ENCODE measurements around the gene CAMK2D. TPM values are rescaled to one million over a fixed set of nuclear protein-coding genes. Genes with fewer than 3 reads are reported as not detected.

Gene CAMK2D
- polyA plus RNA-seq, 2 of the 4 experiments (the other 2 are of a cell fraction), result 19.1 to 59.9 TPM

DNA sequence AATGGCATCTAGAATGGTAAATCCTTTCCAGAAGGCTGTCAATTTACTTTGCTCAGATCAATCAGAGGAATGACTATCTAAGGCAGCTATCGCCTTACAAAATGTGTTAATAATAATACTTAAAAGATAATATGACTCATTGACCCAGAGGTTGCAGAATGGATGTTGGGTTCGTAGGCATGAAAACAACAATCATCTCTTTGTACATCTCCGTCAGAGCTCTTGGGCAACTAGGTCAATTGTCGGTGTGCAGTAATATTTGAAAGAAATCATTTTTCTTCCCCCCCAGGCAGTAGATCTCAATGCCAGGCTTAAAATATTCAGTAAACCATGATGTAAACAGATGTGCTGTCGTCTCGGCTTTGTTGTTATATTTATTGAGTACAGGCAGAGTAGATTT, 165.1 kb downstream of the CAMK2D start:
- ATAC-seq (no peak), DNase-seq (ENCODE audit: low read depth in 1 of 2, low spot score in 1 of 2) (no peak), FAIRE-seq (no peak)
- no peak for TF ChIP-seq SREBF2 (IDR thresholded peaks at IDR 0.05)
- TF ChIP-seq JUNB (IDR thresholded peaks at IDR 0.05), result no peak
- H3K9me3 ChIP-seq, result no peaks in the 10 kb centered on the region
- ChIA-PET POLR2A (no interaction called here), CTCF (interaction anchor here (1.0 kb wide), 1 partner anchor 114 kb away, joined by 4 read pairs; no protein-coding TSS in a partner anchor)
- H3K4me3 ChIP-seq, result no peak overlapping the region
- no peak overlapping the region for H3K27ac ChIP-seq
- H3K4me1 ChIP-seq, result 0 out of 3 replicates have a peak, but pooled peaks cover 4% of the 10 kb centered on the region
- WGBS (ENCODE audit: missing lambda C conversion rate), result 91% methylated on average over 6 of the region's 6 CpGs
- H3K4me2 ChIP-seq, result no peak overlapping the region

DNA sequence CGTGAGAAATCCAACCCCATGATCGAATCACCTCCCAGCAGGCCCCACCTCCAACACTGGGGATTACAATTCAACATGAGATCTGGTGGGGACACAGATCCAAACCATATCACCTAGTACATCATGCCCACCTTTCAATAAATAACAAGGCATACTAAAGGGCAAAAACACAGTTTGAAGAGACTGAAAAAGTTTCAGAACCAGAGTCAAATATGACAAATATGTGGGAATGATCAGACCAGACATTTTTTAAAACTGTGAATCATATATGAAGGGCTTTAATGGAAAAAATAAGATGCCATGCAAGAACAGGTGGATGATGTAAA, 167.3 kb downstream of the CAMK2D start:
- H3K4me1 ChIP-seq, result 0 out of 3 replicates have a peak, but pooled peaks cover 4% of the 10 kb centered on the region
- DNase-seq (ENCODE audit: low read depth in 1 of 2, low spot score in 1 of 2) (no peak), FAIRE-seq (no peak), ATAC-seq (no peak)
- no peak overlapping the region for H3K4me2 ChIP-seq
- POLR2A ChIA-PET, result no interaction called here
- H3K4me3 ChIP-seq, result no peak overlapping the region
- no peak overlapping the region for H3K27ac ChIP-seq
- TF ChIP-seq, protein P1, sequence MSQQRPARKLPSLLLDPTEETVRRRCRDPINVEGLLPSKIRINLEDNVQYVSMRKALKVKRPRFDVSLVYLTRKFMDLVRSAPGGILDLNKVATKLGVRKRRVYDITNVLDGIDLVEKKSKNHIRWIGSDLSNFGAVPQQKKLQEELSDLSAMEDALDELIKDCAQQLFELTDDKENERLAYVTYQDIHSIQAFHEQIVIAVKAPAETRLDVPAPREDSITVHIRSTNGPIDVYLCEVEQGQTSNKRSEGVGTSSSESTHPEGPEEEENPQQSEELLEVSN (IDR thresholded peaks at IDR 0.05; ENCODE audit: borderline replicate concordance, low read depth), result no peak
- TF ChIP-seq ZNF302 (CRISPR knock-in tag; IDR thresholded peaks at IDR 0.05), result no peak
- TF ChIP-seq ZFP36 (IDR thresholded peaks at IDR 0.05; ENCODE audit: borderline replicate concordance, partially characterized antibody), result no peak
- no peak for TF ChIP-seq MAFK (IDR thresholded peaks at IDR 0.05; ENCODE audit: partially characterized antibody)
- TF ChIP-seq CBX2 (IDR thresholded peaks at IDR 0.05; ENCODE audit: borderline replicate concordance, low read depth), result no peak
- TF ChIP-seq POLR2AphosphoS2 (conservative IDR thresholded peaks at IDR 0.05; ENCODE audit: low read length), result no peak
- no peak for TF ChIP-seq NPAS2 (CRISPR knock-in tag; IDR thresholded peaks at IDR 0.05; ENCODE audit: borderline replicate concordance)
- no peak for TF ChIP-seq JUNB (IDR thresholded peaks at IDR 0.05)
- no peak for TF ChIP-seq CHD4 (IDR thresholded peaks at IDR 0.05; ENCODE audit: borderline replicate concordance)
- no peak for TF ChIP-seq NR3C1 (IDR thresholded peaks at IDR 0.05)
- no peak for TF ChIP-seq SREBF2 (IDR thresholded peaks at IDR 0.05)
- no peak for TF ChIP-seq EHMT2 (IDR thresholded peaks at IDR 0.05; ENCODE audit: low read depth)
- no peak for TF ChIP-seq FOXS1 (CRISPR knock-in tag; IDR thresholded peaks at IDR 0.05)
- no peaks in the 10 kb centered on the region for H3K9me3 ChIP-seq
- WGBS (ENCODE audit: missing lambda C conversion rate), result 88% methylated on average over 2 of the region's 2 CpGs
- CTCF ChIA-PET, result no interaction called here

DNA sequence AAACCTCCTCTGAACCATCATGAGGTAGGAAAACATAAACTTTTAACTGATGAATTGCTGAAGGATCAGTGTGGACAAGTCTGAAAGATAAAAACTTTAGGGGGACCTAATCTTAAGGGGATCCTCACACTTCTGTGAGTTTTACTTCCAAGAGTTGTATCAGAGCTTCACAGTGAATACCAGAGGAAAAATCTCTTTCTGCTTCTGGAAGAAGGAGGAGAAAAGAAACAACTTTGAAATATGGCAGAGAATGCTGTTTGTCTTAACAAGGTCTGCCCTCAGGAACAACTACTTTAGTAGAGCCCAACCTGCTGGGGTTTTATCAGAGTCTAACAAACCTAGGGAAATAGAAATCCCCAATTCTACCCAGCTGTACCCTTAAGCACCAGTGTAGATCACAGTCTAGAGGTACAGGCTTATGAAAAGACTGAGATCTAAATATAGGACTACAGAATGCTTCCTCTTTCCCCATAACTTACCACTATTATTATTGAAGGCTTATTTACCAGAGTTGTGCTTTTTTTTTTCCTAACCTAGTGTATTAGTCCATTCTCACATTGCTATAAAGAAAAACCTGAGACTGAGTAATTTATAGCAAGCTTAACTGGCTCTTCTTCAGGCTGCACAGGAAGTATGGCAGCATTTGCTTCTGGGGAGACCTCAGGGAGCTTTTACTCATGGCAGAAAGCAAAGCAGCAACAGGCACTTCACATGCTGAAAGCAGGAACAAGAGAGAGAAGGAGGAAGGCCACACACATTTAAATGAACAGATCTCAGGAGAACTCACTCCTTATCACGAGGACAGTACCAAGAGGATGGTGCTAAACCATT, 167.9 kb downstream of the CAMK2D start:
- ChIA-PET CTCF (interaction anchor here (1.2 kb wide), 1 partner anchor 46 kb away, joined by 4 read pairs; no protein-coding TSS in a partner anchor), POLR2A (no interaction called here)
- no peak overlapping the region for H3K4me3 ChIP-seq
- H3K9me3 ChIP-seq, result no peaks in the 10 kb centered on the region
- DNase-seq (ENCODE audit: low read depth in 1 of 2, low spot score in 1 of 2) (no peak), ATAC-seq (no peak), FAIRE-seq (no peak)
- WGBS (ENCODE audit: missing lambda C conversion rate), result 100% methylated on average over 1 of the region's 1 CpG
- H3K4me2 ChIP-seq, result no peak overlapping the region
- H3K27ac ChIP-seq, result no peak overlapping the region
- 0 out of 3 replicates have a peak, but pooled peaks cover 4% of the 10 kb centered on the region for H3K4me1 ChIP-seq
- TF ChIP-seq RARB (CRISPR knock-in tag; IDR thresholded peaks at IDR 0.05), result no peak
- TF ChIP-seq ZC3H11A (IDR thresholded peaks at IDR 0.05), result no peak
- TF ChIP-seq RNF2 (IDR thresholded peaks at IDR 0.05; ENCODE audit: borderline replicate concordance, low read depth), result no peak
- TF ChIP-seq, protein P2, sequence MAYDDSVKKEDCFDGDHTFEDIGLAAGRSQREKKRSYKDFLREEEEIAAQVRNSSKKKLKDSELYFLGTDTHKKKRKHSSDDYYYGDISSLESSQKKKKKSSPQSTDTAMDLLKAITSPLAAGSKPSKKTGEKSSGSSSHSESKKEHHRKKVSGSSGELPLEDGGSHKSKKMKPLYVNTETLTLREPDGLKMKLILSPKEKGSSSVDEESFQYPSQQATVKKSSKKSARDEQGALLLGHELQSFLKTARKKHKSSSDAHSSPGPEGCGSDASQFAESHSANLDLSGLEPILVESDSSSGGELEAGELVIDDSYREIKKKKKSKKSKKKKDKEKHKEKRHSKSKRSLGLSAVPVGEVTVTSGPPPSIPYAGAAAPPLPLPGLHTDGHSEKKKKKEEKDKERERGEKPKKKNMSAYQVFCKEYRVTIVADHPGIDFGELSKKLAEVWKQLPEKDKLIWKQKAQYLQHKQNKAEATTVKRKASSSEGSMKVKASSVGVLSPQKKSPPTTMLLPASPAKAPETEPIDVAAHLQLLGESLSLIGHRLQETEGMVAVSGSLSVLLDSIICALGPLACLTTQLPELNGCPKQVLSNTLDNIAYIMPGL (CRISPR knock-in tag; IDR thresholded peaks at IDR 0.05; ENCODE audit: borderline replicate concordance), result no peak
- TF ChIP-seq SMC3 (IDR thresholded peaks at IDR 0.05), result no peak
- TF ChIP-seq NR3C1 (IDR thresholded peaks at IDR 0.05), result no peak
- TF ChIP-seq ZFP36 (IDR thresholded peaks at IDR 0.05; ENCODE audit: borderline replicate concordance, partially characterized antibody), result no peak
- no peak for TF ChIP-seq MAZ (IDR thresholded peaks at IDR 0.05; ENCODE audit: borderline replicate concordance, low read depth, low read length)
- TF ChIP-seq MAFK (IDR thresholded peaks at IDR 0.05; ENCODE audit: partially characterized antibody), result no peak
- TF ChIP-seq POLR2AphosphoS2 (conservative IDR thresholded peaks at IDR 0.05; ENCODE audit: low read length), result no peak
- TF ChIP-seq, protein P3, sequence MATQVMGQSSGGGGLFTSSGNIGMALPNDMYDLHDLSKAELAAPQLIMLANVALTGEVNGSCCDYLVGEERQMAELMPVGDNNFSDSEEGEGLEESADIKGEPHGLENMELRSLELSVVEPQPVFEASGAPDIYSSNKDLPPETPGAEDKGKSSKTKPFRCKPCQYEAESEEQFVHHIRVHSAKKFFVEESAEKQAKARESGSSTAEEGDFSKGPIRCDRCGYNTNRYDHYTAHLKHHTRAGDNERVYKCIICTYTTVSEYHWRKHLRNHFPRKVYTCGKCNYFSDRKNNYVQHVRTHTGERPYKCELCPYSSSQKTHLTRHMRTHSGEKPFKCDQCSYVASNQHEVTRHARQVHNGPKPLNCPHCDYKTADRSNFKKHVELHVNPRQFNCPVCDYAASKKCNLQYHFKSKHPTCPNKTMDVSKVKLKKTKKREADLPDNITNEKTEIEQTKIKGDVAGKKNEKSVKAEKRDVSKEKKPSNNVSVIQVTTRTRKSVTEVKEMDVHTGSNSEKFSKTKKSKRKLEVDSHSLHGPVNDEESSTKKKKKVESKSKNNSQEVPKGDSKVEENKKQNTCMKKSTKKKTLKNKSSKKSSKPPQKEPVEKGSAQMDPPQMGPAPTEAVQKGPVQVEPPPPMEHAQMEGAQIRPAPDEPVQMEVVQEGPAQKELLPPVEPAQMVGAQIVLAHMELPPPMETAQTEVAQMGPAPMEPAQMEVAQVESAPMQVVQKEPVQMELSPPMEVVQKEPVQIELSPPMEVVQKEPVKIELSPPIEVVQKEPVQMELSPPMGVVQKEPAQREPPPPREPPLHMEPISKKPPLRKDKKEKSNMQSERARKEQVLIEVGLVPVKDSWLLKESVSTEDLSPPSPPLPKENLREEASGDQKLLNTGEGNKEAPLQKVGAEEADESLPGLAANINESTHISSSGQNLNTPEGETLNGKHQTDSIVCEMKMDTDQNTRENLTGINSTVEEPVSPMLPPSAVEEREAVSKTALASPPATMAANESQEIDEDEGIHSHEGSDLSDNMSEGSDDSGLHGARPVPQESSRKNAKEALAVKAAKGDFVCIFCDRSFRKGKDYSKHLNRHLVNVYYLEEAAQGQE (IDR thresholded peaks at IDR 0.05), result no peak
- TF ChIP-seq KDM1A (IDR thresholded peaks at IDR 0.05; ENCODE audit: low read depth), result no peak
- TF ChIP-seq, protein P4, sequence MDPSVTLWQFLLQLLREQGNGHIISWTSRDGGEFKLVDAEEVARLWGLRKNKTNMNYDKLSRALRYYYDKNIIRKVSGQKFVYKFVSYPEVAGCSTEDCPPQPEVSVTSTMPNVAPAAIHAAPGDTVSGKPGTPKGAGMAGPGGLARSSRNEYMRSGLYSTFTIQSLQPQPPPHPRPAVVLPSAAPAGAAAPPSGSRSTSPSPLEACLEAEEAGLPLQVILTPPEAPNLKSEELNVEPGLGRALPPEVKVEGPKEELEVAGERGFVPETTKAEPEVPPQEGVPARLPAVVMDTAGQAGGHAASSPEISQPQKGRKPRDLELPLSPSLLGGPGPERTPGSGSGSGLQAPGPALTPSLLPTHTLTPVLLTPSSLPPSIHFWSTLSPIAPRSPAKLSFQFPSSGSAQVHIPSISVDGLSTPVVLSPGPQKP (IDR thresholded peaks at IDR 0.05; ENCODE audit: low read depth, low read length), result no peak
- TF ChIP-seq HEYL (CRISPR knock-in tag; IDR thresholded peaks at IDR 0.05), result no peak
- TF ChIP-seq CEBPB (IDR thresholded peaks at IDR 0.05), result no peak
- TF ChIP-seq, protein P1 (IDR thresholded peaks at IDR 0.05; ENCODE audit: borderline replicate concordance, low read depth), result no peak

Data from A549 (cell line).